ENCODE data around the gene HOXA4. TPM values are rescaled to one million over a fixed set of nuclear protein-coding genes. Genes with fewer than 3 reads are reported as not detected.

HOXA4 gene
- total and polyA plus RNA-seq, 2 of the 8 experiments (the other 6 are each of a cell fraction or from before 2014, with no cell fraction given): not detected

- H3K4me2 ChIP-seq (ENCODE audit: insufficient read depth in 1 of 2, low read depth in 2 of 2, low read length in 2 of 2): no peak overlapping the region
- POLR2A ChIA-PET (ENCODE audit: partially characterized antibody): no interaction called here
Observed at GRCh38 chr7:27137640-27138315, 7.2 kb upstream of the HOXA4 start.

More at GRCh38 chr7:27137640-27138315, 7.2 kb upstream of the HOXA4 start:
- Histone ChIP-seq H3K9ac (replicated peaks in 1 of 4; ENCODE audit: extremely low read depth in 1 of 4, low read depth in 3 of 4, low read length in 3 of 4) (no peak overlapping the region), H3K79me2 (ENCODE audit: control insufficient read depth in 1 of 2, insufficient read depth in 2 of 2, low read length in 2 of 2) (no peaks in the 10 kb centered on the region), H3K14ac (ENCODE audit: insufficient read length) (no peak overlapping the region), H2BK20ac (ENCODE audit: low read length) (no peak overlapping the region), H4K8ac (ENCODE audit: extremely low read depth, insufficient read depth, low read length) (no peak overlapping the region), H3K27me3 (replicated peaks in 1 of 4; ENCODE audit: control insufficient read depth in 3 of 4, extremely low read depth in 1 of 4, insufficient read depth in 3 of 4, low read length in 3 of 4) (peaks cover 97 to 100% (median 100%) of the 10 kb centered on the region in 4 experiments), H2BK120ac (replicated peaks; ENCODE audit: low read depth, low read length) (no peak overlapping the region), H2AK5ac (ENCODE audit: low read depth, low read length) (no peak overlapping the region), H2BK12ac (ENCODE audit: low read depth, low read length) (no peak overlapping the region), H3K27ac (ENCODE audit: low read depth, low read length) (no peak overlapping the region), H2BK15ac (ENCODE audit: low read length) (no peak overlapping the region), H2BK5ac (ENCODE audit: low read depth, low read length) (no peak overlapping the region), H3K36me3 (ENCODE audit: control insufficient read depth in 2 of 4, insufficient read depth in 4 of 4, low read length in 3 of 4) (peaks cover 0 to 5% (median 0%) of the 10 kb centered on the region in 4 experiments; a peak in 1 of 8 replicates), H3K23me2 (ENCODE audit: low read depth, low read length) (peaks cover 1% of the 10 kb centered on the region; the same call in 1 of the 2 replicates), H2AFZ (ENCODE audit: low read length) (no peak overlapping the region), H3K9me3 (ENCODE audit: insufficient read depth in 2 of 2, low read depth in 1 of 2, low read length in 1 of 2) (no peaks in the 10 kb centered on the region), H4K91ac (replicated peaks; ENCODE audit: insufficient read length, low read length) (no peak overlapping the region), H3K79me1 (ENCODE audit: low read depth, low read length) (no peaks in the 10 kb centered on the region), H3K4ac (replicated peaks; ENCODE audit: insufficient read length, low read depth, low read length) (no peak overlapping the region), H4K20me1 (replicated peaks in 1 of 2; ENCODE audit: control insufficient read depth in 1 of 2, insufficient read depth in 2 of 2, low read length in 2 of 2) (peaks cover 17 to 22% of the 10 kb centered on the region in 2 experiments), H3K4me3 (ENCODE audit: extremely low read depth in 1 of 4, insufficient read depth in 2 of 4, low read depth in 3 of 4, low read length in 4 of 4) (no peak overlapping the region), H3K18ac (ENCODE audit: extremely low read depth, low read length) (no peak overlapping the region), H3K23ac (ENCODE audit: insufficient read length) (no peak overlapping the region), H4K5ac (ENCODE audit: insufficient read length, low read depth, low read length) (no peak overlapping the region), H3K56ac (replicated peaks; ENCODE audit: insufficient read length, low read depth, low read length) (no peak overlapping the region), H3K4me1 (replicated peaks in 1 of 4; ENCODE audit: control insufficient read depth in 3 of 4, insufficient read depth in 4 of 4, low read length in 3 of 4) (peaks cover 0 to 5% (median 2%) of the 10 kb centered on the region in 4 experiments; a peak in 4 of 7 replicates)
- DNase-seq (ENCODE audit: low read depth in 1 of 2, low spot score in 2 of 2): no peak
- no peak for FAIRE-seq
- 64% methylated on average over 2 of the region's 2 CpGs; no CpG with 5 or more reads in 1 of the 2 experiments for WGBS, 2 experiments (ENCODE audit: extremely low coverage in 1 of 2, insufficient coverage in 1 of 2, insufficient read length in 1 of 2, insufficient replicate concordance in 2 of 2, low coverage in 1 of 2, low lambda C conversion rate in 2 of 2, missing lambda C conversion rate in 1 of 2)
- TF ChIP-seq CBX8 (IDR thresholded peaks at IDR 0.05; ENCODE audit: borderline replicate concordance, low read depth, low read length): peak; percentile 48
- TF ChIP-seq EZH2 (IDR thresholded peaks at IDR 0.05; ENCODE audit: low read depth, low read length, severe bottlenecking): no peak
- CTCF ChIA-PET (ENCODE audit: partially characterized antibody): no interaction called here
